ENCODE data around the gene RASGRP1.

RASGRP1 gene

DNA sequence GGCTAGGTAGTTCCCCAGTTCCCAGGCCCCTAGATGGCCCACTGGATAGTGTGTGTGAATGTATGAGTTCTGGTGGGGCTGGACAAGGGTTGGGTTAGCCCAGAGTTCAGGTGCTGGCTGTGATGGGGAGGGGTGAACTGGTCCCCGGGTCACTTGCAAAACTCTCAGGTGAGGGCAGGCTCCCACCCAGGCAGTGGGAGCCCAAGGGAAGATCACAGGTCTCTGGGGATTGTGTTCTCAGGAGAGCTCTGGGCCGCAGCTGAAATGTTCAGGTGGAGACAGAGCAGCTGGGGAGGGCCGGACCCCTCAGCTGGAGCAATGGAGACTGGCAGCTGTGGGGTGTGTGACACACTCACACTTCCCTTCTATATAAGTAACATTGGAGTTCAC lies 123.5 kb downstream of the RASGRP1 start:
- DNase-seq = no peak

DNA sequence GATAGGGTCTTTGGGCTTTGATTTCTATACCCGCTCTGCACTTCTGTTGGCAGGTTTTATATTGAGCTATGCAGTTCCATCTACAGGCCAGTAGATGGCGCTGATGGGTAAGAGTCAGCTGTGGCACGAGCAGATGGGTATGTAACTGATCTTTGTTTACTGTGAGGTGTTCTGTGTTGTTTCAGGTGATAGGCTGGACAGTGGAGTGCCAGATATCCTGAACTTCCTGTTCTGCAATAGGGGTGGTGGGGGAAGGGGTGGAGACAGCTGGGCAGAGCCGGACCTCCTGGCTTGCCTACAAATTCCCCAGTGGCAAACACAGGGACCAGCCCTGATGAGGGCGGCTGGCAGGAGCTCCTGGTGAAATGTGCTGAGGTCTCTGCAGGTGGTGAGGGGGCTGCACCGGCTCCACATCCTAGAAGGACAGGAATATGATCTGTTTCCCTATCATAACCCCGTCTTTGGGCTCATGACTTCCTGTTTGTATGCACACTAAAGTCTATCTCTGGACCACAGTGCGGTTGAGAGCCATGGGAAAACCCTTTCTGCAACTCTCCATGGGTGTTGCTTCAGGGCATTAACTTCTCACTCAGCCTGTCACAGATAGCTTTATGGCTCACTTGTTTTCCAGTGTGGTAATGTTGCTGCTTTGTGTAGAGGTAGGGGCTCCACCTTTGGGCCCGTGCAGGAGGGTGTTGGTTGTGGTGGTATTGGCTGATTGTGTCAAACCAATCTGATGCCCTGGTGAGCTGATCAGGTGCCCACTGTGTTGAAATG lies 124.1 kb downstream of the RASGRP1 start:
- DNase-seq = peak; percentile 57

Data from NCI-H1092 treated with DMSO at 0.1 percent for 48 hours (cell line).